GM23248 (cell line): ENCODE results near the gene RELL1. TPM values are rescaled to one million over a fixed set of nuclear protein-coding genes. Genes with fewer than 3 reads are reported as not detected.

Experiments
- DNase-seq: peaks from one replicate; pipeline ENCODE4 v3.0.0-alpha.2; 2015
- H2AFZ ChIP-seq: fragments of 200-600 bp; sonication (generic); 2 replicates; pipeline ENCODE4 v1.6.1; 2016; ENCODE audit warnings: antibody characterized with exemption
- H3F3A ChIP-seq: fragments of 200-600 bp; sonication (generic); 2 replicates; pipeline ENCODE4 v1.6.1; 2016; ENCODE audit warnings: mild to moderate bottlenecking, antibody characterized with exemption, mixed run types; ENCODE audit not compliant: insufficient read depth
- H3K27ac ChIP-seq: fragments of 200-600 bp; sonication (generic); 2 replicates; pipeline ENCODE4 v1.5.1; 2016; ENCODE audit warnings: mild to moderate bottlenecking
- H3K27me3 ChIP-seq: fragments of 200-600 bp; sonication (generic); replicated peaks from 2 replicates; pipeline ENCODE4 v1.6.1; 2016; ENCODE audit warnings: mild to moderate bottlenecking; ENCODE audit not compliant: insufficient read depth
- H3K36me3 ChIP-seq: fragments of 200-600 bp; sonication (generic); 2 replicates; pipeline ENCODE4 v1.6.1; 2016; ENCODE audit warnings: low read depth, mild to moderate bottlenecking
- H3K4me1 ChIP-seq: fragments of 200-600 bp; sonication (generic); 2 replicates; pipeline ENCODE4 v1.6.1; 2016; ENCODE audit warnings: mild to moderate bottlenecking; ENCODE audit not compliant: insufficient read depth
- H3K4me2 ChIP-seq: fragments of 200-600 bp; sonication (generic); one replicate; pipeline ENCODE4 v1.6.1; 2016; ENCODE audit warnings: mild to moderate bottlenecking; ENCODE audit not compliant: unreplicated experiment
- H3K4me3 ChIP-seq: fragments of 200-600 bp; sonication (generic); 2 replicates; pipeline ENCODE4 v1.5.1; 2016; ENCODE audit warnings: mild to moderate bottlenecking
- H3K79me2 ChIP-seq: fragments of 200-600 bp; sonication (generic); 2 replicates; pipeline ENCODE4 v1.6.1; 2016; ENCODE audit warnings: mild to moderate bottlenecking; ENCODE audit not compliant: insufficient read depth
- H3K9ac ChIP-seq: fragments of 200-600 bp; sonication (generic); 2 replicates; pipeline ENCODE4 v1.6.1; 2016; ENCODE audit warnings: mild to moderate bottlenecking
- H3K9me2 ChIP-seq: fragments of 200-600 bp; sonication (generic); 2 replicates; pipeline ENCODE4 v1.6.1; 2016; ENCODE audit warnings: mixed run types, mild to moderate bottlenecking, moderate library complexity; ENCODE audit not compliant: insufficient read depth
- H3K9me3 ChIP-seq: fragments of 200-600 bp; sonication (generic); one replicate; pipeline ENCODE4 v1.6.1; 2017; ENCODE audit warnings: low read depth
- H4K20me1 ChIP-seq: fragments of 200-600 bp; sonication (generic); 2 replicates; pipeline ENCODE4 v1.6.0; 2016; ENCODE audit not compliant: insufficient read depth
- EZH2 ChIP-seq: fragments of 200-600 bp; sonication (generic); IDR thresholded peaks from 2 replicates; pipeline ENCODE4 v1.6.1; 2018; ENCODE audit warnings: antibody characterized with exemption, mild to moderate bottlenecking; ENCODE audit not compliant: insufficient read depth, poor library complexity, severe bottlenecking
- EZH2phosphoT487 ChIP-seq: fragments of 200-600 bp; sonication (generic); IDR thresholded peaks from 2 replicates; pipeline ENCODE4 v1.6.1; 2018; ENCODE audit warnings: antibody characterized with exemption, moderate library complexity, mild to moderate bottlenecking, low read depth; ENCODE audit not compliant: insufficient read depth
- WGBS, 2 experiments: methylation state at CpG; one replicate each; pipeline ENCODE4 v1.1.6; 2015 to 2017; ENCODE audit warnings: low lambda C conversion rate in 2 of 2, low coverage in 1 of 2; ENCODE audit errors: missing lambda C conversion rate in 2 of 2; 5-methylcytosine and 5-hydroxymethylcytosine counted together
- in situ Hi-C: fragments of 300-500 bp; cut with MboI; formaldehyde crosslinking; loops from 2 replicates; pipeline ENCODE4 v1.15.0; 2020
- polyA plus RNA-seq: library from polyadenylated mRNA; unstranded; fragments of >200 nt; fragmentation: Nextera tagmentation; extraction: Ambion mirVana; gene quantifications from 2 replicates; pipeline ENCODE4 v1.2.1, GENCODE V29; 2016
- total RNA-seq: library from RNA; depleted of rRNA; stranded (reverse); fragments of >200 nt; shearing (Covaris generic); gene quantifications from 2 replicates; pipeline ENCODE4 v1.2.3, GENCODE V29; 2014

RELL1 gene
- total and polyA plus RNA-seq, 2 experiments from 2014 or later: 7.7 to 42.5 TPM

DNA sequence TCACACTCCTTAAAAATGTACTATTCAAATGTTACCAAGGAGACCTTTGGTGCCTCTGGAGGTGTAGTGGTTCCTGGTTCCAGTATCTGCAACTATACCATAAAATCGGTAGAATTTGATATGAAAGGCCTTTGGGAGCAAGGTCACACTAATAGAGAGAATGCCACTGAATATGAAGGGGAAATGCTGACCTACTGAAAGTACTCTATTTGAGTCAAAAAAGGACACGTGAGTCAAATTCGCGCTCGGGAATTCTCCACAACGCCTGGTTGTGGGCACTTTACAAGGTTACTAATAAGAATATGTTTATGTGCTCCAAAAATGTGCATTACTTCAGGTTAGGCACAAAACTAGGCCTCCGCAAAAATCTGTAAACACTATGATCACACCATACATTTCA, 39.5 kb upstream of the RELL1 start:
- H3K4me3 ChIP-seq: no peak overlapping the region
- in situ Hi-C loops: no loop called here
- WGBS, 2 experiments: 95 to 96% methylated on average over 7 of the region's 7 CpGs

DNA sequence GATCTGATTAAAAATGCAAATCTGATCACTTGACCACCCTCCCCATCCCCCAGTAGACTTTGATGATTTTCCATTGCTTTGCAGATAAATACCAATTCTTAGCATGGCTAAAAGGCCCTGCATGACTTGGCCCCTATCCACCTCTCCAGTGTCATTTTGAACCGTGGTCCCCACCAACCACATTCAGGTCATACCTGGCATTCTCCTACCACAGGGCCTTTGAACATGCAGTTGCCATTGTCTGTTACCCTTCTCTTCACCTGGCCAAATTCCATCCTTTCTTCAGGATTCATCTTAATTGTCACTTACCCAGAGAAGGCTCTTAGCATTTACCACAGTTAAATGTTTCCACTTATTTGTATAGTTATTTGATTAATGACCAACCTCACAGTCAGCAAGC, 36.9 kb upstream of the RELL1 start:
- no peaks in the 10 kb centered on the region for H4K20me1 ChIP-seq
- in situ Hi-C loops: no loop called here
- no peak overlapping the region for H3K9ac ChIP-seq
- H3K27me3 ChIP-seq: no peaks in the 10 kb centered on the region
- H3K9me3 ChIP-seq: no peaks in the 10 kb centered on the region
- H3K4me1 ChIP-seq: peaks cover 24% of the 10 kb centered on the region
- no peaks in the 10 kb centered on the region for H3K36me3 ChIP-seq
- no peaks in the 10 kb centered on the region for H3K9me2 ChIP-seq
- no peak overlapping the region for H3K27ac ChIP-seq
- no peak overlapping the region for H3K4me3 ChIP-seq
- no peaks in the 10 kb centered on the region for H3K79me2 ChIP-seq
- peaks cover 40% of the 10 kb centered on the region for H3F3A ChIP-seq
- no peak for DNase-seq
- H2AFZ ChIP-seq: no peak overlapping the region
- WGBS, 2 experiments: 42 to 57% methylated on average over 1 of the region's 1 CpG
- TF ChIP-seq EZH2phosphoT487 (no peak), EZH2 (no peak)
- no peak overlapping the region for H3K4me2 ChIP-seq

More for the DNA sequence above, 39.5 kb upstream of the RELL1 start:
- Histone ChIP-seq H3K4me1 (peaks cover 7% of the 10 kb centered on the region), H3K9me2 (no peaks in the 10 kb centered on the region), H3K9ac (no peak overlapping the region), H3K79me2 (no peaks in the 10 kb centered on the region), H3K27me3 (no peaks in the 10 kb centered on the region), H3K27ac (no peak overlapping the region), H3K4me2 (no peak overlapping the region), H3K36me3 (no peaks in the 10 kb centered on the region), H2AFZ (no peak overlapping the region), H3K9me3 (no peaks in the 10 kb centered on the region), H4K20me1 (no peaks in the 10 kb centered on the region), H3F3A (peaks cover 17% of the 10 kb centered on the region)
- no peak for TF ChIP-seq EZH2
- no peak for TF ChIP-seq EZH2phosphoT487
- DNase-seq: no peak

GRCh38 chr4:37721995-37722638, 35.9 kb upstream of the RELL1 start:
- Histone ChIP-seq H3K4me3 (no peak overlapping the region), H3K9me2 (no peaks in the 10 kb centered on the region), H3K36me3 (no peaks in the 10 kb centered on the region), H3K9ac (no peak overlapping the region), H3K4me1 (peaks cover 34% of the 10 kb centered on the region), H2AFZ (no peak overlapping the region), H3K79me2 (no peaks in the 10 kb centered on the region), H4K20me1 (no peaks in the 10 kb centered on the region), H3K27ac (no peak overlapping the region), H3K9me3 (no peaks in the 10 kb centered on the region), H3K4me2 (no peak overlapping the region), H3K27me3 (no peaks in the 10 kb centered on the region), H3F3A (peaks cover 42% of the 10 kb centered on the region)
- 88 to 95% methylated on average over 4 of the region's 4 CpGs for WGBS, 2 experiments
- in situ Hi-C loops: no loop called here
- no peak for DNase-seq
- TF ChIP-seq EZH2phosphoT487: no peak
- no peak for TF ChIP-seq EZH2

DNA sequence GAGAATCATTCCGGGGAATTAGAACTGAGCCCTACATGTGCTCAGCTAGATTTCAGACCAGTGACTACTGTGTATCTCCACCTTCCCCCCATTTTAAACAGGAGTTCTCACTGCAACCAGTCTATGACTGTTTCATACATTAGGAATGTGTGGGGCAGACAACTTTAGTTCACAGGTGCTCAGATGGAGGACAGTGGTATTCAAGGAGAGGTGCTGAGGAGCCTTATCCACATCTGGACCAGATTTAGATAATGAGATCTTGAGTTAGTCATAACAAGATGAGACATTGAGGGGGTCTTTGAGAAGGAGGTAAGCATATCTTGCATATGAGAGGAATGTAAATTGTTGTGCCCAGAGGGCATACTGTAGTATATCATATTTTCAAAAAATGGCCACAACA, 32.8 kb upstream of the RELL1 start:
- H3K9ac ChIP-seq: no peak overlapping the region
- H3K9me2 ChIP-seq: no peaks in the 10 kb centered on the region
- peaks cover 28% of the 10 kb centered on the region for H3F3A ChIP-seq
- peaks cover 28% of the 10 kb centered on the region for H3K4me1 ChIP-seq
- H3K79me2 ChIP-seq: no peaks in the 10 kb centered on the region
- peak overlapping the region; percentile 40 for H3K4me2 ChIP-seq
- no peaks in the 10 kb centered on the region for H3K9me3 ChIP-seq
- no peaks in the 10 kb centered on the region for H4K20me1 ChIP-seq
- DNase-seq: peak; percentile 53
- in situ Hi-C loops: no loop called here
- no peak for TF ChIP-seq EZH2
- no peak for TF ChIP-seq EZH2phosphoT487
- peak overlapping the region; percentile 57 for H3K27ac ChIP-seq
- peak overlapping the region; percentile 67; the same call in 1 of the 2 replicates for H2AFZ ChIP-seq
- 81 to 85% methylated on average over 1 of the region's 1 CpG for WGBS, 2 experiments
- no peaks in the 10 kb centered on the region for H3K27me3 ChIP-seq
- no peaks in the 10 kb centered on the region for H3K36me3 ChIP-seq
- H3K4me3 ChIP-seq: no peak overlapping the region
